H1 (cell line): ENCODE results near the gene SPOCK1. TPM values are rescaled to one million over a fixed set of nuclear protein-coding genes. Genes with fewer than 3 reads are reported as not detected.

ENCODE experiments used
- CBX8 ChIP-seq: fragments of 300-800, 300-1000 bp; sonication (generic); IDR thresholded peaks from 2 replicates; pipeline ENCODE4 v1.7.1; 2016; ENCODE audit warnings: low read depth, low read length, borderline replicate concordance
- CHD2 ChIP-seq: IDR thresholded peaks from 2 replicates; pipeline ENCODE4 v1.6.1; 2012; ENCODE audit warnings: low read length, improper control_type of control experiment
- EP300 ChIP-seq, 2 experiments: IDR thresholded peaks; 1 replicate in 1 of 2; 2 replicates in 1 of 2; pipeline ENCODE4 v1.6.1; 2011 to 2012; ENCODE audit warnings: low read depth in 2 of 2, low read length in 2 of 2, mild to moderate bottlenecking in 2 of 2, borderline replicate concordance in 1 of 2, inconsistent platforms in 1 of 2, moderate library complexity in 1 of 2
- GTF2F1 ChIP-seq: IDR thresholded peaks from 2 replicates; pipeline ENCODE4 v1.6.1; 2012; ENCODE audit warnings: low read depth, low read length, improper control_type of control experiment, borderline replicate concordance
- JUND ChIP-seq: IDR thresholded peaks from 2 replicates; pipeline ENCODE4 v1.6.1; 2011; ENCODE audit warnings: mild to moderate bottlenecking, improper control_type of control experiment, low read length
- KDM4A ChIP-seq: IDR thresholded peaks from one replicate; pipeline ENCODE4 v1.7.1; 2012; ENCODE audit warnings: low read depth, mild to moderate bottlenecking, moderate library complexity, low read length, inconsistent platforms; ENCODE audit not compliant: severe bottlenecking
- MAFK ChIP-seq: IDR thresholded peaks from 2 replicates; pipeline ENCODE4 v1.6.1; 2012; ENCODE audit warnings: low read depth, mild to moderate bottlenecking, improper control_type of control experiment, low read length
- RXRA ChIP-seq: IDR thresholded peaks from 2 replicates; pipeline ENCODE4 v1.6.1; 2011; ENCODE audit warnings: low read depth, mild to moderate bottlenecking, low read length, moderate library complexity; ENCODE audit not compliant: insufficient read depth
- TAF1 ChIP-seq: IDR thresholded peaks from 2 replicates; pipeline ENCODE4 v1.6.1; 2011; ENCODE audit warnings: mild to moderate bottlenecking, low read depth, low read length
- TAF7 ChIP-seq: optimal IDR thresholded peaks from 2 replicates; pipeline ENCODE3; 2011; ENCODE audit warnings: low read depth, mild to moderate bottlenecking, inconsistent platforms, low read length, moderate library complexity, borderline replicate concordance
- polyA plus RNA-seq, 7 experiments: library from polyadenylated mRNA; depleted of rRNA in 3 of 7; stranded (reverse) in 5 of 7; unstranded in 2 of 7; fragments of >200 nt in 5 of 7; fragments of 200-250 nt in 2 of 7; gene quantifications; 1 replicate in 5 of 7; 2 replicates in 1 of 7; 4 replicates in 1 of 7; pipeline versions ENCODE4 v1.2.1 to v1.2.3, GENCODE V29; 2011 to 2013; ENCODE audit warnings: missing spikeins in 2 of 7, mixed read lengths in 2 of 7
- total RNA-seq: library from RNA; stranded (reverse); fragmentation: NEBNext Ultra II Directional; extraction: Animal tissue kit (Norgen Biotek cat#: 25700); gene quantifications from 2 replicates; pipeline ENCODE4 v1.2.1, GENCODE V29; 2021

SPOCK1 gene
- total and polyA plus RNA-seq, 2 of the 8 experiments (the other 6 are each of a cell fraction or from before 2014, with no cell fraction given) = 6.9 to 18.1 TPM

DNA sequence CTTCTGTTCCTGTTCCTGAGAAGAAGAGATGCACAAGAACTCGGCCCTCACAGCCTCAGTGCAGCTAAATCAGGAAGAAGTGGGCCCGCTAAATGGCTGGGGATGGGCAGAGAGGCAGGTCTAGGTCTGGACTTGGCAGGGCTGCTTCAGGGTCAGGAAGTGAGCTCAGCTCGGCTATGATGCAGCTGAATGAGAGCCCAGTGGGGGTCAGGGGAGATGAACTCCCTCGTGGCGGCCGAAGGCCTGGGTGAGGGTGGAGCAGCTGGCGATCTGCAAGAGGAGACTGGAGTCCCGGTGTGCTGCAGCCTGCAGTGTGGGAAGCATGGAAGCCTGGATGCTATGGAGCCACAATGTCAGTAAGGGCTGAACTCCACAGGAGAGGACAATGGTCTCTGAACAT lies 466.2 kb downstream of the SPOCK1 start (continued):
- TF ChIP-seq KDM4A (no peak), GTF2F1 (no peak), TAF7 (no peak), RXRA (no peak), TAF1 (no peak), EP300 (IDR thresholded peaks at IDR 0.05; ENCODE audit: borderline replicate concordance in 1 of 2, low read depth in 2 of 2, low read length in 2 of 2) (no peak), CHD2 (no peak), JUND (no peak), MAFK (no peak), CBX8 (no peak)
